IPS-18a (cell line): Measurements from ENCODE around the gene ADAMTS3.
"Not testable (repeated sequence)": the region's sequence is repeated elsewhere in the genome, so short reads cannot be mapped to it uniquely, and the experiment has no call there.

Source experiments
- H3K27ac ChIP-seq: one replicate; pipeline ENCODE4 v1.5.1; 2013; ENCODE audit warnings: low read length
- H3K27me3 ChIP-seq: one replicate; pipeline ENCODE4 v1.6.1; 2013; ENCODE audit warnings: mild to moderate bottlenecking, low read length; ENCODE audit not compliant: control insufficient read depth, insufficient read depth
- H3K36me3 ChIP-seq: one replicate; pipeline ENCODE4 v1.6.1; 2013; ENCODE audit warnings: low read depth, low read length; ENCODE audit not compliant: control insufficient read depth
- H3K4me1 ChIP-seq: one replicate; pipeline ENCODE4 v1.6.1; 2013; ENCODE audit warnings: low read depth, low read length; ENCODE audit not compliant: control insufficient read depth
- H3K4me3 ChIP-seq: one replicate; pipeline ENCODE4 v1.5.1; 2013; ENCODE audit warnings: low read length
- H3K9ac ChIP-seq: one replicate; pipeline ENCODE4 v1.6.1; 2013; ENCODE audit warnings: mild to moderate bottlenecking, low read length, moderate library complexity
- H3K9me3 ChIP-seq: one replicate; pipeline ENCODE4 v1.6.1; 2013; ENCODE audit warnings: low read depth, low read length; ENCODE audit not compliant: control insufficient read depth

Gene ADAMTS3

DNA sequence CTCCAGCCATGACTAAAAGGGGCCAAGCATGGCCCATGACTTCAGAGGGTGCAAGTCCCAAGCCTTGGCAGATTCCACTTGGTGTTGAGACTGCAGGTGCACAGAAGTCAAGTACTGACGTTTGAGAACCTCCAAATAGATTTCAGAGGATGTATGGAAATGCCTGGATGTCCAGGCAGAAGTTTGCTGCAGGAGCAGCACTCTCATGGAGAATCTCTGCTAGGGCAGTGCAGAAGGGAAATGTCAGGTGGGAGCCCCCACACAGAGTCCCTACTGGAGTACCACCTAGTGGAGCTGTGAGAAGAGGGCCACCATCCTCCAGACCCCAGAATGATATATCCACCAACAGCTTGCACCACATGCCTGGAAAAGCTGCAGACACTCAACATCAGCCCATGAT is 28.3 kb downstream of the ADAMTS3 start:
- not testable (repeated sequence) for H3K27me3 ChIP-seq, H3K4me3 ChIP-seq, H3K9ac ChIP-seq, H3K36me3 ChIP-seq, H3K4me1 ChIP-seq, H3K9me3 ChIP-seq, H3K27ac ChIP-seq

DNA sequence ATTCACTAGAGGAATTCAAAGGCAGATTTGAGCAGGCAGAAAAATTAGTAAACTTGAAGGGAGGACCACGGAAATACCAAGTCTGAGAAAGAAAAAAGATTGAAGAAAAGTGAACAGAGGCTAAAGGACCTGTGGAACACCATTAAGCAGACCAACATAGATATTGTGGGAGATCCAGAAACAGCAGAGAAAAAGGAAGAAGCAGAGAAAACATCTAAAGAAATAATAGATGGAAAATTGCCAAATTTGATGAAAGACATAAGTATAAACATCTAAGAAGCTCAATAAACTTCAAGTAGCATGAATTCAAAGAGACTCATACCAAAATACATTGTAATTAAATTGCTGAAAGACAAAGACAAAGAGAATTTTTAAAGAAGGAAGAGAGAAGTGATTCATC is 31.0 kb downstream of the ADAMTS3 start:
- Histone ChIP-seq H3K36me3 (no peaks in the 10 kb centered on the region), H3K27ac (no peak overlapping the region), H3K4me1 (no peaks in the 10 kb centered on the region), H3K27me3 (no peaks in the 10 kb centered on the region), H3K9me3 (no peaks in the 10 kb centered on the region), H3K9ac (no peak overlapping the region), H3K4me3 (no peak overlapping the region)

DNA sequence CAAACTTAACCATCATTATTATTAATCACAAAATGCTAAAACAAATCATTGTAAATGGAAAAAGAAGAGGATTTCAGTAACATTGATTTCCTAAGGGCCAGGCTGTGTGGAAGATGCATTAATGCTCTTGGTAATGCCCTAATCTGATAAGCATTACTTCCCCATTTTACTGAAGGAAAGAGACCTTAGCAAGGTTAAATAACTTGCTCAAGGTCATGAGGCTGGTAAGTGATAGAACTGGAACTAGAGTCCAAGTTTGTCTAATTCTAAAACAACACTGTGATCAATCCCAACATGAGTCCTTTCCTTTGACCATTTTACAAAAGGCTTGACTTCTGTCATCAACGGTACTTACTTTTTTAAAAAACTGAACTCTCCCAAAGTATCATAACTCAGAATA is 32.6 kb downstream of the ADAMTS3 start:
- H3K36me3 ChIP-seq: no peaks in the 10 kb centered on the region

DNA sequence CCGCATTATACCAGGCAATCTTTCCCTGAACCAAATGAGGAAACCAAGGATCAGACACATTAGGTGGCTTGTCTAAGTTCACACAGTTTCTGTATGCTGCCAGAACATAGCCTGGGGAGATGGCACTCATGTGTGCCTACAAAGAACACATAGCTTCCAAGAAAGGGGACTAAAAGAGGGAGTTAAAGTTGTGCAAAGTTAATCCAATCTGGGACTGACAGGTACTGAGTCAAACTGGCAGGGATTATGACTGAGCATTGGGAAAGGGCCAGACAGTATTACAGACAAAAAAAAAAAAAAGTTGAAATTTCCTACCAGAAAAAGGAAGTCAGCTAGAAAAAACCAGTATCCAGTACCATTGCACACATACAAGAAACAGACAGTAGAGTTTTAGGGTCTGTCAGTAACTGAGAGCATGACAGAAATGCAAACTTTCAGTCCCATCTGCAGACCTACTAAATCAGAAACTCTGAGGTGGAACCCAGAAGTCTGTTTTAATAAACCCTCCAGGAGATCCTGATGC is 37.2 kb downstream of the ADAMTS3 start:
- Histone ChIP-seq H3K9me3 (no peaks in the 10 kb centered on the region), H3K27me3 (no peaks in the 10 kb centered on the region), H3K4me1 (no peaks in the 10 kb centered on the region), H3K9ac (no peak overlapping the region), H3K4me3 (no peak overlapping the region), H3K36me3 (no peaks in the 10 kb centered on the region), H3K27ac (no peak overlapping the region)

More for the DNA sequence above, 32.6 kb downstream of the ADAMTS3 start:
- H3K9ac ChIP-seq: no peak overlapping the region
- no peaks in the 10 kb centered on the region for H3K4me1 ChIP-seq
- no peaks in the 10 kb centered on the region for H3K9me3 ChIP-seq
- no peak overlapping the region for H3K27ac ChIP-seq
- H3K4me3 ChIP-seq: no peak overlapping the region
- H3K27me3 ChIP-seq: no peaks in the 10 kb centered on the region

DNA sequence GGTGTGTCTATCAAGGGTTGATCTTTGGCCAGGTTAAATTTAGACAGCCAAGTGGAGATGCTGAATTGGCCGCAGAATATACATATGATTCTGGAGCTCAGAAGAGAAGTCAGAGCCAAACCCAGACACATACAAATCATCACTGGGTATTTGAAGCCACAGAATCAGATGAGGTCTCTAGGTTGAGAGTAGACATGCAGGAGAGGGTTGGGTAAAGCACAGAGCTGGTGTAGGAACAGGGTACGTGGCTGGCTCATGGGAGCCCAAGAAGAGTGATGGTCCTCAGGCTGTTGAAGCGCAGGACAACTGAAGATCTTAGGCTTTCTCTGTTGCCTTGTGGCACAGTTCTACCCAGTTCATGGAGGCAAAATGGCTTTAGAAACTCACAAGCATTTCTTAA is 37.7 kb downstream of the ADAMTS3 start:
- Histone ChIP-seq H3K4me1 (no peaks in the 10 kb centered on the region), H3K27ac (no peak overlapping the region), H3K27me3 (no peaks in the 10 kb centered on the region), H3K9me3 (no peaks in the 10 kb centered on the region), H3K36me3 (no peaks in the 10 kb centered on the region), H3K9ac (no peak overlapping the region), H3K4me3 (no peak overlapping the region)

DNA sequence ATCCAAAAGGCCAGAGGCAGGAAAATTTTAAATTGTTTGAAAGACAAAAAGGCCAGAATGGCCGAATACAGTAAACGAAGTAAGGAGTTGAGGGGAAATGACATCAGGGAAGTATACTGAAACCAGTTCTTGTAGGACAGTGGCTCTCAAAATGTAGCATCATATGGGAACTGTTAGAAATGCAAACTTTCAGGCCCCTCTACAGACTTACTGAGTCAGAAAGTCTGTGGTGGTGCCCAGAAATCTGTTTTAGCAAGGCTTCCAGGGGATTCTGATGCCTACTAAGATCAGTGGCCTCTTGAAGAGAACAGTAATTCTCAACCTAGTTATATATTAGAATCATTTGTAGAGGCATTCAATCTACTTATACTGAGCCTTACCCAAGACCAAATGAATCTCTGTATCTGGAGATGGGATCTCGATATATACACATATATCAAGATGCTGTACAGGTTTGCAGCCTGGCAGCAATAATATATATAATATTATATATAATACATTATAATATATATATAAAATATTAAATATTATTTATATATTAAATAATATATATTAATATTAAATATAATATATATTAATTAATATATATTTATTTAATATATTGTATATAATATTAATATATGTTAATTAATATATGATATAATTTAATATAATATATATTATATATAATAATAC is 39.7 kb downstream of the ADAMTS3 start:
- H3K27ac ChIP-seq: no peak overlapping the region
- H3K9me3 ChIP-seq: no peaks in the 10 kb centered on the region
- no peaks in the 10 kb centered on the region for H3K4me1 ChIP-seq
- no peaks in the 10 kb centered on the region for H3K27me3 ChIP-seq
- H3K9ac ChIP-seq: no peak overlapping the region
- H3K4me3 ChIP-seq: no peak overlapping the region
- H3K36me3 ChIP-seq: no peaks in the 10 kb centered on the region

DNA sequence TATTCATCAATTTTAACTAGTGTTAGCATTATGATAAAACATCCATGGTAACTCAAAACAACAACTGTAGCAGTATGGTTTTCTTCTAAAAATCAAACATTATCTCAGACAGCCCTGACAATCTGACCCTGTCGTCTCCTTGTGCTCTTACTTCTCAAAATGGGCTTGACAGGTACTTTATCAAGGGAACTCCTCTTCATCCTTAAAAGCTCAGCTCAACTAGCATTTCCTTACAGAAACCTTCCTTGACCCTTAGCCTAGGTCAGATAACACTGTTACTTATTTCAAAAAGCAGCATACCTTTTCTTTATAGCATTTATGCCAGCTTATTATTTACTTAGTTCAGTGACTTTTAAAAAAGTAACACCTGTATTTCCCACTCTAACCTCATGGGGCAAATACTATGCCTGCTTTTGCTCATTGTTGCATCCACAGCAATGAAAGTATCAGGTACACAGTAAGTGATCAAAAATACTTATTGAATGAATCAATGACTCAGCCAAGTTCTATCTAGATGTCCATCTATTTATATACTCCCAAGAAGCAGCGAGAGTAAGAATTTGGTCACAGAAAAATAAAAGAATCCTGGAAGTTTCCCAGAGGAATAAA is 41.9 kb downstream of the ADAMTS3 start:
- H3K36me3 ChIP-seq: no peaks in the 10 kb centered on the region
- no peaks in the 10 kb centered on the region for H3K4me1 ChIP-seq
- H3K27ac ChIP-seq: no peak overlapping the region
- no peak overlapping the region for H3K9ac ChIP-seq
- no peaks in the 10 kb centered on the region for H3K9me3 ChIP-seq
- H3K27me3 ChIP-seq: no peaks in the 10 kb centered on the region
- no peak overlapping the region for H3K4me3 ChIP-seq

DNA sequence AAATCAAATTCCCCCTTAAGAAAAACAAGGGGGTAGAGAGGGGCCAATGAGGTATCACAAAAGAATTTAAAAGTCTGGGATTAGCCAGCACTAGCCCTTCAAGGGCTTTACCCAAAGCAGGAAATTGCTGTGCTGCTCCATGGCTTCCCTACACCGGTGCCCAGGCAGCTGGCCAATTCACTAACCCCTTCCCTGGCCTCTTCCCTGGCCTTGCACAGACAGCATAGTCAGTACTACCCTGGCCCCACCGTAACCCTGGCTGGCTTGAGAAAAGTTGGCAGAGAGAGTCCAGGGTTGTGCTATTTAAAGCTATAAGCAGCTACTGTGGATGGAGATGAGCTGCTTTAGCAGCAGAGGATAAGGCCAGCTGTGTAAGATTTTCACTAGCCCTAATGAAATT is 43.1 kb downstream of the ADAMTS3 start:
- Histone ChIP-seq H3K9me3 (no peaks in the 10 kb centered on the region), H3K9ac (no peak overlapping the region), H3K36me3 (no peaks in the 10 kb centered on the region), H3K27ac (no peak overlapping the region), H3K27me3 (no peaks in the 10 kb centered on the region), H3K4me1 (no peaks in the 10 kb centered on the region), H3K4me3 (no peak overlapping the region)

DNA sequence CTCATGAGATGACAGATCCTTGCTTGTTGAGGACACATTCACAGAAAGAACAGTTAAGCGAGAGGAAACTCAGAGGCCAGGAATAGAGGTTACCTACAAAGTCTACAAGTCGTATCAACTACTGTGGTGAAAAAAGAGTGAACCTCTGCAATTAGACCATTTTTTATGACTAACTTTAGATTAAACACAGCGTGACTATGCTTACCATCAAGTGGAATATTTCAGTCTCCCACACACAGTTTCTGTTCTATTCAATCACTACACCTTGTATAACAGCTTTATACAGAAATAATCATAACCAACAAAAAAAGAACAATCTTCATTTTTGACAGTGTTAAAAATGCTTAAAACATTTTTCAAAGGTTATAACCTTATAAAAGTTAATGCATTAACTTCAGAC is 46.6 kb downstream of the ADAMTS3 start:
- no peaks in the 10 kb centered on the region for H3K9me3 ChIP-seq
- H3K9ac ChIP-seq: no peak overlapping the region
- H3K4me1 ChIP-seq: no peaks in the 10 kb centered on the region
- H3K36me3 ChIP-seq: no peaks in the 10 kb centered on the region
- H3K27ac ChIP-seq: no peak overlapping the region
- H3K27me3 ChIP-seq: no peaks in the 10 kb centered on the region
- no peak overlapping the region for H3K4me3 ChIP-seq

DNA sequence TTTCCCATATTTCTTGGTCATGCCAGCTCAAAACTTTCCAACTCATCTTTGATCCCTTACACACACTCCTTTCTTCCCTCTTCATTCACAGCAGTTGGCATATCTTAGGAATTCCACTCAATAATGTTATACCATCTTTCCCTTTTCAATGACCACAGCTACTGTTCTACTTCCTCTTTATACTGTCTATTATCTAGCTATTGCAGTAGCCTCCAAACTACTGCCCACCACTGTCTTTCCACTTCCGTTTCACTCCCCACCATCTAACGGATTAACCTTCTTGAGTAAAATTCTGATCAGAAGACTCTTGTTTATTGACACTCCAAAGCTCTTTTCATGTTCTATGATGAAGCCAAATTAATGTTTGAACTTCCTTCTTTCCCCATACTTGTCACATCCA is 55.8 kb downstream of the ADAMTS3 start:
- Histone ChIP-seq H3K9ac (no peak overlapping the region), H3K27ac (no peak overlapping the region), H3K4me3 (no peak overlapping the region), H3K36me3 (no peaks in the 10 kb centered on the region), H3K4me1 (no peaks in the 10 kb centered on the region), H3K27me3 (no peaks in the 10 kb centered on the region), H3K9me3 (no peaks in the 10 kb centered on the region)

DNA sequence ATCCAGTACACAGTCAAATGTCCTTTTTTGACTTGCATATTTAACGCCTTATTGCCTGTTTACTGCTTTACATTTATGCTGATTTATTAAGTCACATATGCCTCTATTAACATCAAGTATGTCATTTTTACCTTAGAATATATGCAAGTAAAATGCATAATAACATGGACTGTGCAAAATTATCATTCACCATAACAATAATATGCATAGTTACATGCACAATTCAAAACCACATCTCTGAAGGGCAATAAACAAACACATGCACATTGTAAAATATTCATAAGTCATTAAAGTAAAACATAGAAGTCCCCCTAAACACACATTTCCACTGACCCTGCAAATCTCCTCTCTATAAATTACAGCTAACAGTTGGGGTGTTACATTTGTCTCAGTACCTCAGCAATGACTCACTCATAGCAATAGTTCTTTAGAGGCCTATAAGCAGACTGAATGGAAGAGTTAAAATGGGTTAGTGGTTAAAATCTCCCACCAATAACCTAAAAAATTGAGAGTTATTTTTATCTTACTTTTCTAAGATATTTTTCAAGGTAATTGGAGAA is 61.1 kb downstream of the ADAMTS3 start:
- no peak overlapping the region for H3K4me3 ChIP-seq
- H3K36me3 ChIP-seq: no peaks in the 10 kb centered on the region
- no peaks in the 10 kb centered on the region for H3K27me3 ChIP-seq
- H3K9ac ChIP-seq: no peak overlapping the region
- no peaks in the 10 kb centered on the region for H3K4me1 ChIP-seq
- no peak overlapping the region for H3K27ac ChIP-seq
- H3K9me3 ChIP-seq: no peaks in the 10 kb centered on the region

DNA sequence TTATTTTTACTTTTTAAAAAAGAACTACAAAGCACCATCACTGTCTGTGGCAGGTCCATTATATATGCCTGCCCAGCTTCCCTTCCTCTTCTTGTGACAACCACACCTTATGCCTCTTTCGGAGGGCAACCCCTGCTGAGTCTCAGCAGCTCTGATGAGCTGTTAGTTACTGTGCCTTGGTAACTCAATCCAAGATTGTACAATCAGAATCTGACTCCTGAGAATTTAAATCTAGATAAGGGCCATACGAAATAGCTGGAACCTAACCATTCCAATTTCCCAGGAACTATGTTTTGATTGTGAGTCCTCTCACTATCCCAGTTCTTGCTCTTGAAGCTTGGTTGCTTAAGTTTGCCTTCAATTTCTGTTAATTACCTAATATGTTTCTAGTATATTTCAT is 61.9 kb downstream of the ADAMTS3 start:
- no peak overlapping the region for H3K9ac ChIP-seq
- no peaks in the 10 kb centered on the region for H3K4me1 ChIP-seq
- H3K36me3 ChIP-seq: no peaks in the 10 kb centered on the region
- no peaks in the 10 kb centered on the region for H3K27me3 ChIP-seq
- no peak overlapping the region for H3K27ac ChIP-seq
- H3K4me3 ChIP-seq: no peak overlapping the region
- H3K9me3 ChIP-seq: no peaks in the 10 kb centered on the region
